ENCODE data around the gene SDR42E2. TPM values are rescaled to one million over a fixed set of nuclear protein-coding genes. Genes with fewer than 3 reads are reported as not detected.

The SDR42E2 gene
- total RNA-seq, 1 donor from 2014 or later = 0.07 TPM

Other genes starting within 250 kb of the SDR42E2 start
- gene UQCRC2, start 209.1 kb upstream of the SDR42E2 start, total RNA-seq = 222 and 279 TPM in 2 replicates
- gene PDZD9, start 161.4 kb upstream of the SDR42E2 start, total RNA-seq = 0.07 TPM in 1 of 2 replicates, not detected in the other
- gene MOSMO, start 154.4 kb upstream of the SDR42E2 start, total RNA-seq = 25.4 and 26.3 TPM in 2 replicates
- gene VWA3A, start 70.0 kb upstream of the SDR42E2 start, total RNA-seq = 0.04 TPM in 1 of 2 replicates, not detected in the other
- gene EEF2K, start 43.8 kb downstream of the SDR42E2 start, total RNA-seq = 29.5 and 36.8 TPM in 2 replicates
- 66.5 and 97.4 TPM in 2 replicates for gene POLR3E, start 134.9 kb downstream of the SDR42E2 start, total RNA-seq
- 42.9 and 66.4 TPM in 2 replicates for gene CDR2, start 212.1 kb downstream of the SDR42E2 start, total RNA-seq